HG03060 (cell line): ENCODE results near the gene LARP4B.

ENCODE experiments used
- ATAC-seq: cut with Tn5 transposase; IDR thresholded peaks from one replicate; pipeline ENCODE4 v1.9.1; 2021; ENCODE audit warnings: low read depth, moderate number of reproducible peaks; ENCODE audit not compliant: unreplicated experiment

Gene LARP4B

GRCh38 chr10:931326-932318 is at the start of gene LARP4B:
Gene LARP4B (minus strand): TSS chr10:931705. CDS start chr10:885721, 45,984 bp downstream.
- ATAC-seq = peak; percentile 91

- no peak for ATAC-seq
These were observed 49.1 kb upstream of the LARP4B start for GRCh38 chr10:980468-981093.

- ATAC-seq = no peak
These were observed 47.4 kb upstream of the LARP4B start for GRCh38 chr10:978826-979421.

GRCh38 chr10:976316-976715 is 44.8 kb upstream of the LARP4B start:
- ATAC-seq = no peak

- ATAC-seq = no peak
These were observed 43.2 kb upstream of the LARP4B start for GRCh38 chr10:974785-975074.

GRCh38 chr10:974038-974784 is 42.7 kb upstream of the LARP4B start:
- ATAC-seq = no peak

GRCh38 chr10:972763-973162 is 41.3 kb upstream of the LARP4B start:
- no peak for ATAC-seq

- ATAC-seq = no peak
These were observed 40.1 kb upstream of the LARP4B start for GRCh38 chr10:971613-972012.

- no peak for ATAC-seq
These were observed 39.6 kb upstream of the LARP4B start for GRCh38 chr10:971150-971542.

GRCh38 chr10:970311-971149 is 39.0 kb upstream of the LARP4B start:
- no peak for ATAC-seq

GRCh38 chr10:969473-970150 is 38.1 kb upstream of the LARP4B start:
- ATAC-seq = no peak

GRCh38 chr10:968546-969199 is 37.2 kb upstream of the LARP4B start:
- no peak for ATAC-seq

GRCh38 chr10:966466-967235 is 35.1 kb upstream of the LARP4B start:
- ATAC-seq = no peak

GRCh38 chr10:964988-965417 is 33.5 kb upstream of the LARP4B start:
- ATAC-seq = no peak

- no peak for ATAC-seq
These were observed 32.9 kb upstream of the LARP4B start for GRCh38 chr10:964321-964987.

- ATAC-seq = no peak
These were observed 32.1 kb upstream of the LARP4B start for GRCh38 chr10:963655-964054.

GRCh38 chr10:963186-963585 is 31.7 kb upstream of the LARP4B start:
- ATAC-seq = no peak

GRCh38 chr10:962342-962741 is 30.8 kb upstream of the LARP4B start:
- no peak for ATAC-seq
